Measurements from ENCODE around the gene SOX5. TPM values are rescaled to one million over a fixed set of nuclear protein-coding genes. Genes with fewer than 3 reads are reported as not detected.

Gene SOX5
- total RNA-seq, 1 experiment from 2014 or later: not detected

- Mint-ChIP-seq H3K4me3 (ENCODE audit: low read depth, unreplicated experiment) (no peak overlapping the region), H3K36me3 (ENCODE audit: insufficient read depth, unreplicated experiment) (no peaks in the 10 kb centered on the region), H3K9me3 (ENCODE audit: low read depth, unreplicated experiment) (peaks cover 8% of the 10 kb centered on the region), H3K27ac (ENCODE audit: unreplicated experiment) (no peak overlapping the region), H3K4me1 (ENCODE audit: low read depth, unreplicated experiment) (no peaks in the 10 kb centered on the region), H3K27me3 (ENCODE audit: unreplicated experiment) (no peaks in the 10 kb centered on the region)
- intact Hi-C loops (cut with micrococcal nuclease; ENCODE audit: unreplicated experiment): no loop called here
- no peak for DNase-seq
- no peak for TF ChIP-seq CTCF (IDR thresholded peaks at IDR 0.05; ENCODE audit: unreplicated experiment)
- CTCF ChIA-PET: no interaction called here
- BruUV-seq (replicated peaks): no TSS peak
Observed at GRCh38 chr12:23560611-23561010, 388.9 kb downstream of the SOX5 start.

- no peak for TF ChIP-seq CTCF (IDR thresholded peaks at IDR 0.05; ENCODE audit: unreplicated experiment)
- Mint-ChIP-seq H3K27ac (ENCODE audit: unreplicated experiment) (no peak overlapping the region), H3K4me3 (ENCODE audit: low read depth, unreplicated experiment) (no peak overlapping the region), H3K27me3 (ENCODE audit: unreplicated experiment) (no peaks in the 10 kb centered on the region), H3K4me1 (ENCODE audit: low read depth, unreplicated experiment) (no peaks in the 10 kb centered on the region), H3K9me3 (ENCODE audit: low read depth, unreplicated experiment) (peaks cover 5% of the 10 kb centered on the region), H3K36me3 (ENCODE audit: insufficient read depth, unreplicated experiment) (no peaks in the 10 kb centered on the region)
- CTCF ChIA-PET: no interaction called here
- intact Hi-C loops (cut with micrococcal nuclease; ENCODE audit: unreplicated experiment): no loop called here
- DNase-seq: no peak
- BruUV-seq (replicated peaks): no TSS peak
Observed at GRCh38 chr12:23559268-23559753, 390.2 kb downstream of the SOX5 start.

- no peaks in the 10 kb centered on the region for H3K4me1 Mint-ChIP-seq (ENCODE audit: low read depth, unreplicated experiment)
- no peak for TF ChIP-seq CTCF (IDR thresholded peaks at IDR 0.05; ENCODE audit: unreplicated experiment)
- H3K27ac Mint-ChIP-seq (ENCODE audit: unreplicated experiment): no peak overlapping the region
- DNase-seq: no peak
- H3K27me3 Mint-ChIP-seq (ENCODE audit: unreplicated experiment): no peaks in the 10 kb centered on the region
- H3K36me3 Mint-ChIP-seq (ENCODE audit: insufficient read depth, unreplicated experiment): no peaks in the 10 kb centered on the region
- intact Hi-C loops (cut with micrococcal nuclease; ENCODE audit: unreplicated experiment): no loop called here
- no TSS peak for BruUV-seq (replicated peaks)
- H3K4me3 Mint-ChIP-seq (ENCODE audit: low read depth, unreplicated experiment): no peak overlapping the region
- CTCF ChIA-PET: no interaction called here
- H3K9me3 Mint-ChIP-seq (ENCODE audit: low read depth, unreplicated experiment): peaks cover 3% of the 10 kb centered on the region
Observed at GRCh38 chr12:23556661-23557060, 392.8 kb downstream of the SOX5 start.

- BruUV-seq (replicated peaks): no TSS peak
- Mint-ChIP-seq H3K4me1 (ENCODE audit: low read depth, unreplicated experiment) (no peaks in the 10 kb centered on the region), H3K9me3 (ENCODE audit: low read depth, unreplicated experiment) (no peaks in the 10 kb centered on the region), H3K27me3 (ENCODE audit: unreplicated experiment) (no peaks in the 10 kb centered on the region), H3K27ac (ENCODE audit: unreplicated experiment) (no peak overlapping the region), H3K4me3 (ENCODE audit: low read depth, unreplicated experiment) (no peak overlapping the region), H3K36me3 (ENCODE audit: insufficient read depth, unreplicated experiment) (no peaks in the 10 kb centered on the region)
- no peak for TF ChIP-seq CTCF (IDR thresholded peaks at IDR 0.05; ENCODE audit: unreplicated experiment)
- CTCF ChIA-PET: no interaction called here
- intact Hi-C loops (cut with micrococcal nuclease; ENCODE audit: unreplicated experiment): no loop called here
- no peak for DNase-seq
Observed at GRCh38 chr12:23555825-23556207, 393.7 kb downstream of the SOX5 start.
